Adrenal gland (tissue), 5 donors: Measurements from ENCODE around the gene BDKRB1.

Experiments used
- POLR2A ChIP-seq, 2 donors: fragments of 450-650 bp; IDR thresholded peaks; one replicate each; pipeline ENCODE4 v1.6.1; 2017; ENCODE audit warnings: antibody characterized with exemption in 2 of 2, mild to moderate bottlenecking in 2 of 2, moderate library complexity in 1 of 2
- TF ChIP-seq, protein P1 (sequence below), 6 experiments: fragments of 450-650 bp in 4 of 6; fragments of 200-600 bp in 2 of 6; sonication (generic) in 1 of 6; IDR thresholded peaks; 1 replicate in 5 of 6; 2 replicates in 1 of 6; pipeline versions ENCODE4 v1.5.1 to v1.8.0; 2016 to 2021; ENCODE audit warnings: antibody characterized with exemption in 6 of 6, mild to moderate bottlenecking in 2 of 6, moderate library complexity in 1 of 6
- donor health status: DM: no; HTN: no; CAD: no.

DNA sequence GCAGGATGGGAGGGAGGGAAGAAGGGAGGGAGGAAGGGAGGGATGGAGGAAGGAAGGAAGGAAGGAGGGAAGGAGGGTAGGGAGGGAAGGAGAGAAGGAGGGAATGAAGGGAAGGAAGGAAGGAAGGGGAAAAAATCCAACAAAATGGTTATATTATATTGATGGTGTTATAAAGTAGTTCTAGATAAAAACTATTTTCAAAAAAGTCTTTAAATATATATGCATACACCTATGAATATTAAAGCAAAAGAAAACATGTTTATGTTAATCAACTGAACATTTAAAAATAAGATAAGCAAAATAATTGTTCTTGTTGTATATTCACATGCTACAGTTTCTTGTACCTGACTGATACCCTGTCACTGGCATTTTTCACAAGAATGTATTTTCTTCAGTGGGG is 1.9 kb downstream of the BDKRB1 start:
- TF ChIP-seq, protein P1, sequence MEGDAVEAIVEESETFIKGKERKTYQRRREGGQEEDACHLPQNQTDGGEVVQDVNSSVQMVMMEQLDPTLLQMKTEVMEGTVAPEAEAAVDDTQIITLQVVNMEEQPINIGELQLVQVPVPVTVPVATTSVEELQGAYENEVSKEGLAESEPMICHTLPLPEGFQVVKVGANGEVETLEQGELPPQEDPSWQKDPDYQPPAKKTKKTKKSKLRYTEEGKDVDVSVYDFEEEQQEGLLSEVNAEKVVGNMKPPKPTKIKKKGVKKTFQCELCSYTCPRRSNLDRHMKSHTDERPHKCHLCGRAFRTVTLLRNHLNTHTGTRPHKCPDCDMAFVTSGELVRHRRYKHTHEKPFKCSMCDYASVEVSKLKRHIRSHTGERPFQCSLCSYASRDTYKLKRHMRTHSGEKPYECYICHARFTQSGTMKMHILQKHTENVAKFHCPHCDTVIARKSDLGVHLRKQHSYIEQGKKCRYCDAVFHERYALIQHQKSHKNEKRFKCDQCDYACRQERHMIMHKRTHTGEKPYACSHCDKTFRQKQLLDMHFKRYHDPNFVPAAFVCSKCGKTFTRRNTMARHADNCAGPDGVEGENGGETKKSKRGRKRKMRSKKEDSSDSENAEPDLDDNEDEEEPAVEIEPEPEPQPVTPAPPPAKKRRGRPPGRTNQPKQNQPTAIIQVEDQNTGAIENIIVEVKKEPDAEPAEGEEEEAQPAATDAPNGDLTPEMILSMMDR (IDR thresholded peaks at IDR 0.05): no peak
- no peak for TF ChIP-seq POLR2A (IDR thresholded peaks at IDR 0.05)
